Mucosa of descending colon (tissue), 3 donors: ENCODE data around the gene BIVM. TPM values are rescaled to one million over a fixed set of nuclear protein-coding genes. Genes with fewer than 3 reads are reported as not detected.

Source experiments
- ATAC-seq: fragments of 200-7000 bp; cut with Tn5 transposase; one replicate; pipeline ENCODE4 v1.9.1; 2020; ENCODE audit warnings: mild to moderate bottlenecking, moderate library complexity
- DNase-seq, 3 donors: peaks; one replicate each; pipeline ENCODE4 v3.0.0-alpha.2; 2020
- H3K36me3 ChIP-seq: fragments of 200-600 bp; one replicate; pipeline ENCODE4 v1.8.0; 2021; ENCODE audit warnings: low read depth, mild to moderate bottlenecking
- H3K4me1 ChIP-seq: fragments of 200-600 bp; one replicate; pipeline ENCODE4 v1.8.0; 2021; ENCODE audit warnings: low read depth, mild to moderate bottlenecking
- H3K4me3 ChIP-seq: fragments of 200-600 bp; one replicate; pipeline ENCODE4 v1.8.0; 2021; ENCODE audit warnings: mild to moderate bottlenecking
- H3K9me3 ChIP-seq: fragments of 200-600 bp; one replicate; pipeline ENCODE4 v1.8.0; 2021; ENCODE audit warnings: mild to moderate bottlenecking
- intact Hi-C, 2 donors: fragments of 100-400 bp; cut with DNase I in 1 of 2; cut with micrococcal nuclease in 1 of 2; formaldehyde crosslinking; loops; one replicate each; pipeline versions ENCODE4 v1.11.0 to v1.11.1; 2022; cut with DNase I, micrococcal nuclease
- total RNA-seq, 3 donors: library from RNA; stranded (reverse); fragmentation: NEBNext Ultra II Directional in 2 of 3; extraction: Animal tissue kit (Norgen Biotek cat#: 25700) in 2 of 3; gene quantifications; one replicate each; pipeline versions ENCODE4 v1.2.1 to v1.2.4, GENCODE V29; 2021 to 2023
- TF ChIP-seq, protein P1 (sequence below): fragments of 200-600 bp; IDR thresholded peaks from one replicate; pipeline ENCODE4 v1.8.0; 2022; ENCODE audit warnings: antibody characterized with exemption, mild to moderate bottlenecking
- donor health status: DM: no; HTN: no; CAD: no; lungs with moderate emphysema.
- donor health status: DM: no; HTN: no; CAD: no.
- donor health status: DM: no; HTN: yes; CAD: no.

BIVM gene
- total RNA-seq, 3 donors from 2014 or later = 15.5 to 21.2 (median 17.1) TPM

DNA sequence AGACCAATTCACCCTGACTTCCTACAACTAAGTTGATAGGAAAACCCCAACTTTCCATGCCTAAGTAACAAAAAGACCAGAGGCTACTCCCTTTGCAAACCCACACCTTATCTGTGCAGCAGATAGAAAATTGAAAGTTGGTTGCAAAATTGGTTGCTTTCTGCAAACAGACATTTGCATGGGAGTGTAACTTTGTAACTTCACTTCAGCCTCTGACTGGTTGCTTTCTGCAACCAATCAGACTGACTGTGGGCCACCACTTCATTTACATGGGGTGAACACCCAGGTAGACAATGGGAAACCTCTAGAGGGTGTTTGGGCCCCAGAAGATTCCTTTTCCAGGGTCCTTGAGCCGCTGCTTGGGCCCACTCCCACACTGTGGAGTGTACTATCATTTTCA, 35.2 kb upstream of the BIVM start:
- Histone ChIP-seq H3K36me3 (no peaks in the 10 kb centered on the region), H3K4me1 (no peaks in the 10 kb centered on the region), H3K4me3 (no peak overlapping the region), H3K9me3 (no peaks in the 10 kb centered on the region)
- TF ChIP-seq, protein P1, sequence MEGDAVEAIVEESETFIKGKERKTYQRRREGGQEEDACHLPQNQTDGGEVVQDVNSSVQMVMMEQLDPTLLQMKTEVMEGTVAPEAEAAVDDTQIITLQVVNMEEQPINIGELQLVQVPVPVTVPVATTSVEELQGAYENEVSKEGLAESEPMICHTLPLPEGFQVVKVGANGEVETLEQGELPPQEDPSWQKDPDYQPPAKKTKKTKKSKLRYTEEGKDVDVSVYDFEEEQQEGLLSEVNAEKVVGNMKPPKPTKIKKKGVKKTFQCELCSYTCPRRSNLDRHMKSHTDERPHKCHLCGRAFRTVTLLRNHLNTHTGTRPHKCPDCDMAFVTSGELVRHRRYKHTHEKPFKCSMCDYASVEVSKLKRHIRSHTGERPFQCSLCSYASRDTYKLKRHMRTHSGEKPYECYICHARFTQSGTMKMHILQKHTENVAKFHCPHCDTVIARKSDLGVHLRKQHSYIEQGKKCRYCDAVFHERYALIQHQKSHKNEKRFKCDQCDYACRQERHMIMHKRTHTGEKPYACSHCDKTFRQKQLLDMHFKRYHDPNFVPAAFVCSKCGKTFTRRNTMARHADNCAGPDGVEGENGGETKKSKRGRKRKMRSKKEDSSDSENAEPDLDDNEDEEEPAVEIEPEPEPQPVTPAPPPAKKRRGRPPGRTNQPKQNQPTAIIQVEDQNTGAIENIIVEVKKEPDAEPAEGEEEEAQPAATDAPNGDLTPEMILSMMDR = no peak
- no peak for DNase-seq
- no peak for ATAC-seq
- intact Hi-C loops = no loop called here

DNA sequence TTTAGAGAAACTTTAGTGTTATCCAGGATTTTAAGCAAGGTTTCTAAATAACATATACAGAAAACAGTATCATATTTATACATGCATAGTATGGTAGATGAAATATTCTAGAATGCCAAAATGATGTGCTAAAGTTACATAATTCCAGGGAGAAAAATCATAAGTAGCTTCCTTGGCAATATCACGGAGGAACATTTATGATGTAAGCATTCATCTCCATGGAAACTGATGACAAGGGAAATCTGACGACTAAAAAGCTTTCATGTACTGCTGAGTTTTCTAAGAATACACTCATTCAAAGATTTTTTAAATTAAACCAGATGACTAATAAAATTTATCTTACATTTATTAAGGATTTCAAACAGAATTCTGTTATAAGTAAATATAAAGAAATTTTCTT, 30.0 kb upstream of the BIVM start:
- Histone ChIP-seq H3K4me3 (no peak overlapping the region), H3K4me1 (peaks cover 4% of the 10 kb centered on the region), H3K9me3 (no peaks in the 10 kb centered on the region), H3K36me3 (no peaks in the 10 kb centered on the region)
- intact Hi-C loops = no loop called here
- DNase-seq = no peak
- ATAC-seq = no peak
- TF ChIP-seq, protein P1 = no peak

DNA sequence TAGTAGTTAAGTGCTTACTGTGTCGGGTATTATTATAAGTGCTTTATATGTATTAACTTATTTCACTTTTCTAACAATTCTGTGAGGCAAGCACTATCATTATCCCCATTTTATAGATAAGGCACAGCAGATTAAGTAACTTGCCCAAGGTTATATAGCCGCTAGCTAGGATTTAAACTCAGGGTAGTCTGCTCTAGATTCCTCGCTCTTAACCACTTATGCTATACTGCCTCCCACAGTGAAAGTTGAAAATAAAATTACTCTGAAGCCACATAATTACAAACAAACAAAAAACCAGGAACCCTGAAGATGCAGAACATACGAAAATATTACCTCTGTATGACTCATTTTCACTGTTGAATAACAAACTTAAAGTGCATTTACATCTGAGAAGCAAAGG, 29.2 kb upstream of the BIVM start:
- Histone ChIP-seq H3K4me1 (peaks cover 8% of the 10 kb centered on the region), H3K36me3 (no peaks in the 10 kb centered on the region), H3K4me3 (no peak overlapping the region), H3K9me3 (no peaks in the 10 kb centered on the region)
- intact Hi-C loops = no loop called here
- TF ChIP-seq, protein P1 = no peak
- DNase-seq (no peak), ATAC-seq (no peak)

DNA sequence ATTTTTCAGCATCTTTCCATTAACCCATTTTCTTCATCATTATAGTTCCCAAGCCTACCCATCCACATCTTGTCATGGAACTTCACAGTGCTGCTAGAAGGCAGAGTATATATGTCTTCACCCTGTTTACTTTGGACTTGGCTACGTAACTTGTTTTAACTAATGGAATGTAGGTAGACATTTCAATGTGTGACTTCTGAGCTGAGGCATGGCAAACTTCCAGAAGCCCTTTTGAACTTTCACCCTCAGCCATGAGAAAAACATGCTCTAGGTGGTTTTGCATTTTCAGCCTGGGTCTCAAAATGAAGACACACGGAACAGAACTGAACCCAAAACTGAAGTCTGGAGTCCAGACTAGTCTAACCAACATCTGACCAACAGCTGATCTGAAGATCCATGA, 28.5 kb upstream of the BIVM start:
- TF ChIP-seq, protein P1 = no peak
- Histone ChIP-seq H3K4me3 (no peak overlapping the region), H3K36me3 (no peaks in the 10 kb centered on the region), H3K9me3 (no peaks in the 10 kb centered on the region), H3K4me1 (peaks cover 8% of the 10 kb centered on the region)
- no peak for DNase-seq
- intact Hi-C loops = no loop called here
- ATAC-seq = no peak

DNA sequence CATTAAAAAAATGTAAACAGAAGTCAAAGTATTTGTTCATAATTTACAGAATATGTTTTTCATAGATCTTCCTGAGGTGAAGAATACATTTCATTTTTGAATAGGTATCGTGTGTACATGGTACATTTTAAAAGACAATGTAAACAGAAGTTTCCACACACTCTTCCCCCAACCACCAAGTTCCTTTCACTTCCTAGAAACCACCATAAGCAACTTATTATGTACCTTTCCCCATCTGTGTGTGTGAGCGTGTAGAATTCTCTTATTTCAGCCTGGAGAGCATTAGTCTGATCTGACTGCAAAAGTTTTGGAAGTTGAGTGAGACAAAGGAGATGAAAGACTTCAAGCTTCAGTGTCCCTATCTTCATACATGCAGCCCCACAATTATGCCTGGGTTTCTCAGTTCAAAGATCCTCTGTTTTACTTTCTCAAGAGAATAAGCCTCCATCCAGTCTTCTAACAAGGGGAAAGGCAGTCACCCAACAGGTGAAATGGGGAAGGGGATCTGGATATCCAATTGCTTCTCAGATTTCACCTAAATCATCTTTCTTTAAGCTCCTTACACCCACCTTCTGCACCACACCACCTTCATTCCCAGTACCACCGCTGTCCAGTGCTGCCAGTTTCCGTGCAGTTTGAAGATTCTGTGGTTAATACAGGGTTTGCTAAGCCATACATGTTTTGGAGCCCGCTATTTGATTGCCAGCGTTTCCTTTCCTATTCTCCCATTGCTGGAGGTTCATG, 27.4 kb upstream of the BIVM start:
- ATAC-seq (no peak), DNase-seq (no peak)
- Histone ChIP-seq H3K9me3 (no peaks in the 10 kb centered on the region), H3K4me3 (no peak overlapping the region), H3K4me1 (peaks cover 8% of the 10 kb centered on the region), H3K36me3 (no peaks in the 10 kb centered on the region)
- TF ChIP-seq, protein P1 = no peak
- intact Hi-C loops = no loop called here

DNA sequence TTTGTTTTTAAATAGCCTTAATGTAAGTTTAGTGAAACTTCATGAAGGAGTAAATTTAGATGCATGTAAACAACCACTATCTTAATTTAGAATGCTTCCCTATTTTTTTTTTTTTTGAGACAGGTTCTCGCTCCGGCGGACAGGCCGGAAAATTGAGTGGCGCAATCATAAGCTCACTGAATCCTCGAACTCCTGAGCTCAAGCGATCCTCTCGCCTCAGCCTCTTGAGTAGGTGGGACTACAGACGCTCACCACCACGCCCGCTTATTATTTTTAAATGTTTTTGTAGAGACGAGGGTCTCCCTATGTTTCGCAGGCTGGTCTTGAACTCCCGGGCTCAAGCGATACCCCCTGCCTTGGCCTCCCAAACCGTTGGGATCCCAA, 26.9 kb upstream of the BIVM start:
- DNase-seq = no peak
- H3K4me1 ChIP-seq = peaks cover 8% of the 10 kb centered on the region
- no peaks in the 10 kb centered on the region for H3K9me3 ChIP-seq
- no peak overlapping the region for H3K4me3 ChIP-seq
- no peak for ATAC-seq
- intact Hi-C loops = no loop called here
- TF ChIP-seq, protein P1 = no peak
- H3K36me3 ChIP-seq = no peaks in the 10 kb centered on the region
